Activated CD4-positive, alpha-beta memory T cell treated with anti-CD3 and anti-CD28 coated beads for 36 hours (primary cell): ENCODE measurements around the gene NPFFR2. TPM values are rescaled to one million over a fixed set of nuclear protein-coding genes. Genes with fewer than 3 reads are reported as not detected.

Source experiments
- CTCF ChIA-PET: fragments of 350-600 bp; sonication (Branson Sonifier 250); formaldehyde crosslinking; loops from one replicate; lab custom pipeline; 2021; ENCODE audit warnings: antibody characterized with exemption, inconsistent platforms; lab: Charles Lee
- POLR2A ChIA-PET: fragments of 350-600 bp; sonication (Branson Sonifier 250); formaldehyde crosslinking; loops from one replicate; lab custom pipeline; 2021; ENCODE audit warnings: antibody characterized with exemption; lab: Charles Lee
- DNase-seq: peaks from one replicate; pipeline ENCODE4 v3.0.0-alpha.2; 2020
- H3K27ac Mint-ChIP-seq: one replicate; pipeline ENCODE4 v1.8.0; 2021; ENCODE audit warnings: mixed read lengths
- H3K27me3 Mint-ChIP-seq: one replicate; pipeline ENCODE4 v1.8.0; 2021; ENCODE audit warnings: mixed read lengths
- H3K36me3 Mint-ChIP-seq: one replicate; pipeline ENCODE4 v1.8.0; 2021; ENCODE audit warnings: mixed read lengths
- H3K4me1 Mint-ChIP-seq: one replicate; pipeline ENCODE4 v1.8.0; 2021; ENCODE audit warnings: low read depth, mixed read lengths
- H3K4me3 Mint-ChIP-seq: one replicate; pipeline ENCODE4 v1.8.0; 2021; ENCODE audit warnings: mild to moderate bottlenecking, mixed read lengths
- H3K9me3 Mint-ChIP-seq: one replicate; pipeline ENCODE4 v1.8.0; 2021; ENCODE audit warnings: mixed read lengths
- intact Hi-C: fragments of 100-400 bp; cut with micrococcal nuclease; formaldehyde crosslinking; loops from one replicate; pipeline ENCODE4 v1.15.1; 2023
- total RNA-seq, 2 experiments: library from RNA; stranded (reverse); gene quantifications; one replicate each; pipeline ENCODE4 v1.2.3, GENCODE V29; 2021

Gene NPFFR2
- total RNA-seq = not detected

DNA sequence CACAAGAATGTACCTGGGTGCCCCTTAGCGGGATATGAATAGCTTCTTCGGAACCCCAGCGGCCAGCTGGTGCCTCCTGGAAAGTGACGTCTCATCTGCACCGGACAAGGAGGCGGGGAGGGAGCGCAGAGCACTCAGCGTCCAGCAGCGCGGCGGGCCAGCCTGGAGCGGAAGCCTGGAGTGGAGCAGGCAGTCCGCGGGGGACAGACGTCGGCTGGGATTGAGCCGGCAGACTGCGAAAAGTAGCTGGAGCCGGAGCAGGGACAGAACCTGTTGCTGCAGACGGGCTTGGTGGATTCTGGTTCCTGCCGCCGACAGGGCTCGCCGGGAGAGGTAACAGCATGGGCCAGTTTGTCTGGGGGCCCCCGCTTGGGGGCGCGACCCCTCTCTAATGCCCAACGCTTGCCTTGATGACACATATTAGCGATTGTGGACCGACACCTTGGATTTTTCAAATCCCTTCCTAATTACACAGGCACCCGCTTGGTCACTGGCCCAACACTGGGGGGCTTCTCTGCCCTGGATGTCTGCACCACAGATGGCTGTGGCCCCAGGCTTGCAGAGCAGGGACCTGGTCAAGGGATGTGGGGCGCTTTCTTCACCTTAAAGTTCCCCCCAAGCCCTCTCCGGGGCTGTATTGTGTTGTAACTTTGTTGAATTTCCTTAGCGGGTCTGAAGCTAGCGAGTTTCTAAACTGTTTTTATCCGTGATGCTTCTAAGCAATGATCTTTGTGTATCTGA is at the start of gene NPFFR2:
TSS of gene NPFFR2 (plus strand) at position 133 of the 741 bp plus-strand sequence. CDS start 96,592 bp downstream, outside the sequence.
- Mint-ChIP-seq H3K4me3 (no peak within 1 kb of the TSS), H3K9me3 (no peaks in the 10 kb centered on the region), H3K36me3 (no peaks in the 10 kb centered on the region), H3K4me1 (no peaks in the 10 kb centered on the region), H3K27ac (no peak within 1 kb of the TSS), H3K27me3 (peaks cover 6% of the 10 kb centered on the region)
- ChIA-PET POLR2A (no interaction called here), CTCF (no interaction called here)
- DNase-seq = no peak
- intact Hi-C loops = no loop called here

DNA sequence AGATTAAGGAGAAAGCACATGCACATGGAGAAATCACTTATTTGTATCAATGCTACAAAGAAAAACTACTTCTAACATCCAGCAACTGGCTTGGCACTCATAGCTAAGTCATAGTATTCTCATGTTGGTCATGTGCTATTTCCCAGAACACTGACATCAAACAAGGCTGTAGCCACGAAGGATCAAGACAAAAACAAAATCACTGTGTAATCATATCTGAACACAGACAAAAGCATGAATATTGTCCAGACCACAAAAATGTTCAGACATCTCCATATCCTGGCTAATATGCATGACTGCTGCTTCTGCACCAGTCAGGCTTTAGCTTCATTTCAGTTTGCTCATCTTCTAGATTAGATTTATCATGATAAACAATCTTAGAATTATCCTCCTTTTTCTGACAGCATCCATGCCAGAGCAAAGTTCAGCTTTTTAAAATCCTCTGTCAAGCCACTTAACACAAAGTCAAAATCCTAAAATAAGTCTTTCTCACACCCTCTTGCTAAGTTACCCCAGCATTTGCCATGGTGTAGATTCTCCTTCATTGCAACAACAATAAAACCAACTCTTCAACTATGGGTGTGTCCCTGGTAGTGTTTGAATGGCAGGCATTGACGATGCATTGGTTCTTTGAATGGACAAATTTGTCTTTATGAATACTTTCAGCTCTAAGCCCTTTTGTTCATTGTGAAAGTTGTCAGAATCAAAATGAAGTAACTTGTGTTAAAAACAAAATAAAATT is 39.1 kb upstream of the NPFFR2 start:
- Mint-ChIP-seq H3K36me3 (peaks cover 2% of the 10 kb centered on the region), H3K9me3 (peaks cover 19% of the 10 kb centered on the region), H3K27me3 (no peaks in the 10 kb centered on the region), H3K4me1 (no peaks in the 10 kb centered on the region), H3K27ac (no peak overlapping the region), H3K4me3 (no peak overlapping the region)
- ChIA-PET POLR2A (no interaction called here), CTCF (no interaction called here)
- DNase-seq = no peak
- intact Hi-C loops = no loop called here

DNA sequence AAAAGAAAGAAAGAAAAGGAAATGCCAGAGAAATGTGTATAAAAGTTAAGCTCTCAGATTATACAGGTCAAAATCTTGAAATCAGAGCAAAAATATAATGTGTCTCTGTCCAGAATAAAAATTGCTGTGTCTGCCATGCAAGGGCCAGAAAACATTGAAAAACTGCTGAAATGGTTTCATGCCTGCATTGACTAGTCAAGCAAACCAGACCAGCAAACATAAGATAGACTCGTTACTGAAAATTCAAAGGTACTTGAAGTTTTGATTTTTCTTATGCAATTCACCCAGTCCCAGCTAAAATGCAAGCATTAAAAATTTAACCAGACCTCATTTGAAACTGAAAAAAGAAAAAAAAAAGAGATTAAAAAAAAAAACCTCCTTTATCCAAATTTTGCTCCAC is 37.2 kb upstream of the NPFFR2 start:
- no peak for DNase-seq
- CTCF ChIA-PET = no interaction called here
- Mint-ChIP-seq H3K4me3 (no peak overlapping the region), H3K9me3 (peaks cover 22% of the 10 kb centered on the region), H3K27me3 (no peaks in the 10 kb centered on the region), H3K27ac (no peak overlapping the region), H3K4me1 (no peaks in the 10 kb centered on the region), H3K36me3 (peaks cover 2% of the 10 kb centered on the region)
- intact Hi-C loops = no loop called here
- POLR2A ChIA-PET = no interaction called here

- ChIA-PET CTCF (no interaction called here), POLR2A (no interaction called here)
- H3K27me3 Mint-ChIP-seq = no peaks in the 10 kb centered on the region
- no peaks in the 10 kb centered on the region for H3K4me1 Mint-ChIP-seq
- peaks cover 2% of the 10 kb centered on the region for H3K36me3 Mint-ChIP-seq
- intact Hi-C loops = no loop called here
- peaks cover 25% of the 10 kb centered on the region for H3K9me3 Mint-ChIP-seq
- H3K27ac Mint-ChIP-seq = no peak overlapping the region
- H3K4me3 Mint-ChIP-seq = no peak overlapping the region
- no peak for DNase-seq
These were observed 36.5 kb upstream of the NPFFR2 start for GRCh38 chr4:71995297-71995696.

DNA sequence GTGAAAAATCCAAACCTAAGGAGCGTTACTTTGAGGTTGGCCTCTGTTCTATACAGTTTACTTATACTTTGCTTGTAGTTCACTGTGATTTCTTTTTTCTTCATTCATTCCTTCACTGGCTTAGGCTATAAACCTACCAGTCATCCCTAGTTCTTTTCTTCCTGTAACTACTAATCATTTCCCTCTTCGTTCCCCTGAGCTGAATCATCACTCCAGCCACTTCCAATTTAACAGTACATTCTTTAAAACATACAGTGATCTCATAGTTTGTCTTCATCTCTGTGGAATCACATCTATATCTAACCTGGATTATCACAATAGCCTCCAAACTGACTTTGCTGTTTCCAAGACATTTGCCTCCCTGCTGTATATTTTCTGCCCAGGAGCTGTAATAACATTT is 25.2 kb upstream of the NPFFR2 start:
- POLR2A ChIA-PET = no interaction called here
- intact Hi-C loops = no loop called here
- peaks cover 3% of the 10 kb centered on the region for H3K9me3 Mint-ChIP-seq
- no peaks in the 10 kb centered on the region for H3K4me1 Mint-ChIP-seq
- no peak overlapping the region for H3K27ac Mint-ChIP-seq
- H3K36me3 Mint-ChIP-seq = no peaks in the 10 kb centered on the region
- no peak overlapping the region for H3K4me3 Mint-ChIP-seq
- H3K27me3 Mint-ChIP-seq = no peaks in the 10 kb centered on the region
- DNase-seq = no peak
- CTCF ChIA-PET = interaction anchor here (0.9 kb wide), 1 partner anchor 14 kb away, joined by 3 read pairs; no protein-coding TSS in a partner anchor

DNA sequence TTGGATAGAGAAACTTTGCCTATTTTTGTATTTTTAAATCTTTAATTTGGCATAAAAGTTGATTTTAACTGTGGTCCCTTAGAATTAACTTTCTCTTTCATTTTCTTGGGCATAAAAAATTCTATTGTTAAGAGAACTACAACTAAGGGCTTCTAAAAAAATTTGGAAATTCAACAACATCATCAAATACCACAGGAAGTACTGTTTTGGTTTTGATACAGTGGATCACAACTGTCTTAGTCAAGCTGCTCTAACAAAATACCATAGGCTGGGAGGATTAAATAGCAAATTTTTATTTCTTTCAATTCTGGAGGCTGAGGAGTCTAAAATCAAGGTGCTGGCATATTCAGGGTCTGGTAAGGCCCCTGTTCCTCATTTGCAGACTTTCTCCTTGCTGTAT is 19.9 kb upstream of the NPFFR2 start:
- POLR2A ChIA-PET = no interaction called here
- intact Hi-C loops = no loop called here
- no peaks in the 10 kb centered on the region for H3K27me3 Mint-ChIP-seq
- H3K4me1 Mint-ChIP-seq = no peaks in the 10 kb centered on the region
- H3K27ac Mint-ChIP-seq = no peak overlapping the region
- no peak overlapping the region for H3K4me3 Mint-ChIP-seq
- DNase-seq = no peak
- H3K36me3 Mint-ChIP-seq = no peaks in the 10 kb centered on the region
- no peaks in the 10 kb centered on the region for H3K9me3 Mint-ChIP-seq
- CTCF ChIA-PET = no interaction called here

DNA sequence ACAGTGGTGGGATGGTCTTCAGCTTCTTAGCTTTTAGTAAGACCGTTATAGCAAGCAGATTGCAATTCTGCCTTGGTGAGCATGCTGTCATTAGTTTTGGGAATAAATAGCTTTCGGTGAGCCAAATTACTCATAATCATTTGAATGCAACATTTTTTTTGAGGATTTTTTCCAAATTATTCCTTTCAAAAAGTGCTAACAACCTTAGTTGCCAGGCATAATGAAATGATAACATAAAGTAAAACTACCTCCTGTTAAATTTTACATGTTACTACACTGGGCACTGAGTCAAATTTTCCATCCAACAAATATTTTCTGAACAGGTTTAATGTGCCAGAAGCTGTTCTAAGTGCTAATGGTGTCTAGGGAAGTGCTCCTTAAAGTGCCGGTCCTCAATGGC is 15.8 kb upstream of the NPFFR2 start:
- no peak for DNase-seq
- Mint-ChIP-seq H3K27ac (no peak overlapping the region), H3K4me3 (no peak overlapping the region), H3K27me3 (no peaks in the 10 kb centered on the region), H3K9me3 (no peaks in the 10 kb centered on the region), H3K36me3 (no peaks in the 10 kb centered on the region), H3K4me1 (no peaks in the 10 kb centered on the region)
- intact Hi-C loops = no loop called here
- ChIA-PET POLR2A (no interaction called here), CTCF (no interaction called here)

DNA sequence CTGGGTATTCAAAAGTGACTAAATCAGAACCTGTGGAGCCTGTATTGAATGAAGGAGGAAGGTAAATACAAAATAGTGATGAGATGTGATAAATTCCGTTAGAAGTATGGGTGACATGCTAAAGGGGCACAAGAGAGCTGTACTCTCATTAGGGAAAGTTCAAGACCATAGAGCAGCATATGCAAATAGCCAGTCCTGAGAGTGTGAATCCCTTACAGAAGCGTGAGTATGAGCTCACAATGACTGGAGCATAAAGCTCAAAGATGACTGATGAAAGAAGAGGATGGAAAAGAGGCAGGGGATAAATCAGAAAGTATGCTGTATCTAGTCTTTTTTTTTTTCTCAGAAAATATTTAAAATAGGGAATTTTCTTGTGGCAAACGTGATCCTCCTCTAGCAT is 12.1 kb upstream of the NPFFR2 start:
- H3K4me3 Mint-ChIP-seq = no peak overlapping the region
- no peak overlapping the region for H3K27ac Mint-ChIP-seq
- ChIA-PET CTCF (no interaction called here), POLR2A (no interaction called here)
- no peaks in the 10 kb centered on the region for H3K4me1 Mint-ChIP-seq
- no peaks in the 10 kb centered on the region for H3K27me3 Mint-ChIP-seq
- DNase-seq = no peak
- H3K36me3 Mint-ChIP-seq = no peaks in the 10 kb centered on the region
- intact Hi-C loops = no loop called here
- no peaks in the 10 kb centered on the region for H3K9me3 Mint-ChIP-seq

- H3K4me1 Mint-ChIP-seq = no peaks in the 10 kb centered on the region
- POLR2A ChIA-PET = no interaction called here
- intact Hi-C loops = no loop called here
- H3K9me3 Mint-ChIP-seq = no peaks in the 10 kb centered on the region
- DNase-seq = no peak
- H3K27me3 Mint-ChIP-seq = no peaks in the 10 kb centered on the region
- CTCF ChIA-PET = interaction anchor here (0.7 kb wide), 1 partner anchor 418 kb away, joined by 3 read pairs; no protein-coding TSS in a partner anchor
- H3K36me3 Mint-ChIP-seq = no peaks in the 10 kb centered on the region
- H3K27ac Mint-ChIP-seq = no peak overlapping the region
- no peak overlapping the region for H3K4me3 Mint-ChIP-seq
These were observed 9.2 kb upstream of the NPFFR2 start for GRCh38 chr4:72022553-72022952.

DNA sequence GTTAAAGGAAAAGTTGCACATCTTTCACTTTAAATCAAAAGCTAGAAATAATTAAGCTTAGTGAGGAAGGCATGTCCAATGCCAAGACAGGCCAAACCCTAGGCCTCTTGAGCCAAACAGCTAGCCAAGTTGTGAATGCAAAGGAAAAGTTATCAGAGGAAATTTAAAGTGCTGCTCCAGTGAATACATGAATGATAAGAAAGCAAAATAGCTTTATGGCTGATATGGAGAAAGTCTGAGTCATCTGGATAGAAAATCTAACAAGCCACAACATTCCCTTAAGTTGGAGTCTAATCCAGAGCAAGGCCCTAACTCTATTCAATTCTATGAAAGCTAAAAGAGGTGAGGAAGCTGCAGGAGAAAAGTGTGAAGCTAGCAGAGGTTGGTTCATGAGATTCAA is 23.8 kb downstream of the NPFFR2 start:
- DNase-seq = no peak
- H3K4me3 Mint-ChIP-seq = no peak overlapping the region
- H3K27ac Mint-ChIP-seq = no peak overlapping the region
- POLR2A ChIA-PET = no interaction called here
- no peaks in the 10 kb centered on the region for H3K4me1 Mint-ChIP-seq
- no peaks in the 10 kb centered on the region for H3K27me3 Mint-ChIP-seq
- no peaks in the 10 kb centered on the region for H3K9me3 Mint-ChIP-seq
- intact Hi-C loops = no loop called here
- no peaks in the 10 kb centered on the region for H3K36me3 Mint-ChIP-seq
- CTCF ChIA-PET = no interaction called here

DNA sequence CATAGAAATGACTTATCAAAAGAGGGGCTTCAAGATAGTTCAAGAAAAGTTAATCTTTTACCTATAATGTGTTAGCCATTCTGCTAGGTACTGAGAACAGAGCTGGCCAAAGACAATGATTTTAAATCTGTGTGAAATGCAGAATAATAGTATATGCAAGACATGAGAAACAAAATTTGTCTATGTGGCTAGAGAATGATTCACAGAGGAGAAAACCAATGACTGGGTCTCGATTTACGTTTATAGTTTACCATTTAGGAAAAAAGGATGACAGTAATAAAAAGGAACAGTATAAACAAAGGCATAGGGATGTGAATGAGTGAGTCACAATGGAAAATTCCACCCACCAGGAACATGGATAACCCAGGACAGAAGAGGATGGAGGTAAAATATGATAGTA is 31.9 kb downstream of the NPFFR2 start:
- peaks cover 6% of the 10 kb centered on the region for H3K9me3 Mint-ChIP-seq
- ChIA-PET POLR2A (no interaction called here), CTCF (no interaction called here)
- H3K27me3 Mint-ChIP-seq = no peaks in the 10 kb centered on the region
- DNase-seq = no peak
- no peaks in the 10 kb centered on the region for H3K4me1 Mint-ChIP-seq
- no peak overlapping the region for H3K27ac Mint-ChIP-seq
- intact Hi-C loops = no loop called here
- no peaks in the 10 kb centered on the region for H3K36me3 Mint-ChIP-seq
- H3K4me3 Mint-ChIP-seq = no peak overlapping the region

DNA sequence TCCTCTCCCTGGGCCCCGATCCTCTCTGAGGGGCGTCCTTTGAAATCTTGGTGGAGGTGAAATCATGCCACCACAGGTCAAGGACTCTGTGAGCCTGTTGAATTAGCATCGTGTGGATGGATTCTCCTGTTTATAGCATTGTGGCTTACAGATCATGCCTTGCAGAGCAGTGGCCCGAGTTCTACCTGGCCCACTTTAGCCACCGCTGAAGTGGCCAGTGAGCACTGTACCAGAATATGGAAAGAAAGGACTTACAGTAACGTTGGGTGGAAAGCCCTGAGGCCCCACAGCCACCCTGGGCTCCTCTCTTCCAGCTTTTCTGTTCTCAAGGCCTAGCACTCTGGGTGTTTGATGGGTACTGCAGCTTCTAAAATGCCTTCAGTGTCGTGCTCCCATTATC is 35.3 kb downstream of the NPFFR2 start:
- intact Hi-C loops = no loop called here
- H3K27me3 Mint-ChIP-seq = no peaks in the 10 kb centered on the region
- POLR2A ChIA-PET = no interaction called here

DNA sequence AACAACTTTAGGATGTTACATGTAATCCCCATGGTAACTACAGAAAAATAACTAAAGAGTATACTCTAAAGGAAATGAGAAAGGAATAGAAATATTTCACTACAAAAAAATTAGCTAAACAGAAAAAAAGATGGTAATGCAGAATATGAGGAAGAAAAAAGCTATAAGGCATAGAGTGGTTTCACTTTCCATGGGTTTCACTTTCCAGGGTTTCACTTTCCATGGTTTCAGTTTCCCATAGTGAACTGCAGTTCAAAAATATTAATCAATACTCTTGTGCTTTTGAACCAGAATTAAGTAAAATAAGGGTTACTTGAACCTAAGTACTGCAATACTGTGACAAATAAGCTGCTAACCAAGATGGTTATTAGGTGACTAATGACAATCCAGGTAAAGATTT is 42.0 kb downstream of the NPFFR2 start:
- H3K27me3 Mint-ChIP-seq = no peaks in the 10 kb centered on the region
- ChIA-PET CTCF (no interaction called here), POLR2A (no interaction called here)
- no peak for DNase-seq
- intact Hi-C loops = no loop called here
- no peaks in the 10 kb centered on the region for H3K4me1 Mint-ChIP-seq
- no peaks in the 10 kb centered on the region for H3K9me3 Mint-ChIP-seq
- H3K36me3 Mint-ChIP-seq = no peaks in the 10 kb centered on the region
- no peak overlapping the region for H3K27ac Mint-ChIP-seq
- no peak overlapping the region for H3K4me3 Mint-ChIP-seq

More for the DNA sequence above, 35.3 kb downstream of the NPFFR2 start:
- DNase-seq = no peak
- Mint-ChIP-seq H3K4me1 (no peaks in the 10 kb centered on the region), H3K27ac (no peak overlapping the region), H3K36me3 (no peaks in the 10 kb centered on the region), H3K4me3 (no peak overlapping the region), H3K9me3 (peaks cover 6% of the 10 kb centered on the region)
- CTCF ChIA-PET = interaction anchor here (0.7 kb wide), 1 partner anchor 234 kb away, joined by 3 read pairs; no protein-coding TSS in a partner anchor
